CD8-positive, alpha-beta memory T cell (primary cell): ENCODE results near the gene INTS7. TPM values are rescaled to one million over a fixed set of nuclear protein-coding genes. Genes with fewer than 3 reads are reported as not detected.
"Not testable (repeated sequence)": the region's sequence is repeated elsewhere in the genome, so short reads cannot be mapped to it uniquely, and the experiment has no call there.

Experiments used
- CTCF ChIA-PET: fragments of 350-600 bp; sonication (Branson Sonifier 250); formaldehyde crosslinking; loops from one replicate; lab custom pipeline; 2021; ENCODE audit warnings: antibody characterized with exemption; lab: Charles Lee
- POLR2A ChIA-PET: fragments of 350-600 bp; sonication (Branson Sonifier 250); formaldehyde crosslinking; loops from one replicate; lab custom pipeline; 2021; ENCODE audit warnings: antibody characterized with exemption; lab: Charles Lee
- DNase-seq, 5 donors: peaks; one replicate each; pipeline versions ENCODE4 v3.0.0 to v3.0.0-alpha.2; 2020 to 2022; ENCODE audit warnings: mixed read lengths in 1 of 5
- H3K27ac ChIP-seq: one replicate; pipeline ENCODE4 v1.7.0; 2013; ENCODE audit warnings: low read depth, mild to moderate bottlenecking, low read length, moderate library complexity
- H3K27me3 ChIP-seq: 2 replicates; pipeline ENCODE4 v1.7.0; 2013; ENCODE audit warnings: low read length, mild to moderate bottlenecking; ENCODE audit not compliant: insufficient read depth, poor library complexity, severe bottlenecking
- H3K36me3 ChIP-seq: 2 replicates; pipeline ENCODE4 v1.7.0; 2013; ENCODE audit warnings: mild to moderate bottlenecking, low read length, moderate library complexity; ENCODE audit not compliant: insufficient read depth
- H3K4me1 ChIP-seq: 2 replicates; pipeline ENCODE4 v1.7.0; 2013; ENCODE audit warnings: mild to moderate bottlenecking, low read length, moderate library complexity; ENCODE audit not compliant: insufficient read depth
- H3K4me3 ChIP-seq: 2 replicates; pipeline ENCODE4 v1.7.0; 2013; ENCODE audit warnings: mild to moderate bottlenecking, low read length
- H3K9me3 ChIP-seq: 2 replicates; pipeline ENCODE4 v1.7.0; 2013; ENCODE audit warnings: mild to moderate bottlenecking, low read length
- H3K27ac Mint-ChIP-seq, 8 donors: one replicate each; pipeline ENCODE4 v1.8.0; 2020 to 2021; ENCODE audit warnings: mixed read lengths in 8 of 8, mild to moderate bottlenecking in 6 of 8, inconsistent platforms in 3 of 8, moderate library complexity in 3 of 8
- H3K27me3 Mint-ChIP-seq, 2 donors: one replicate each; pipeline ENCODE4 v1.8.0; 2020 to 2021; ENCODE audit warnings: mixed read lengths in 2 of 2, mild to moderate bottlenecking in 1 of 2, moderate library complexity in 1 of 2
- H3K36me3 Mint-ChIP-seq, 3 donors: one replicate each; pipeline ENCODE4 v1.8.0; 2020 to 2021; ENCODE audit warnings: mixed read lengths in 3 of 3, inconsistent platforms in 1 of 3, mild to moderate bottlenecking in 1 of 3
- H3K4me1 Mint-ChIP-seq, 3 donors: one replicate each; pipeline ENCODE4 v1.8.0; 2020 to 2021; ENCODE audit warnings: mixed read lengths in 3 of 3, inconsistent platforms in 1 of 3, mild to moderate bottlenecking in 1 of 3
- H3K4me3 Mint-ChIP-seq, 7 donors: one replicate each; pipeline ENCODE4 v1.8.0; 2020 to 2021; ENCODE audit warnings: mixed read lengths in 7 of 7, mild to moderate bottlenecking in 6 of 7, moderate library complexity in 4 of 7, inconsistent platforms in 2 of 7
- H3K9me3 Mint-ChIP-seq, 5 donors: one replicate each; pipeline ENCODE4 v1.8.0; 2020 to 2022; ENCODE audit warnings: mixed read lengths in 5 of 5, mild to moderate bottlenecking in 3 of 5, moderate library complexity in 2 of 5, inconsistent platforms in 1 of 5
- polyA plus RNA-seq: library from polyadenylated mRNA; unstranded; fragments of 300-500 nt; fragmentation: Illumina TruSeq; gene quantifications from one replicate; pipeline ENCODE4 v1.2.3, GENCODE V29; 2021
- total RNA-seq, 2 experiments: library from RNA; stranded (reverse); gene quantifications; one replicate each; pipeline ENCODE4 v1.2.3, GENCODE V29; 2021

The INTS7 gene
- total and polyA plus RNA-seq, 3 experiments from 2014 or later: 11.5 to 36.0 (median 35.2) TPM

GRCh38 chr1:211916458-211916857 is 118.9 kb downstream of the INTS7 start:
- H3K27ac Mint-ChIP-seq, H3K4me3 Mint-ChIP-seq, H3K4me1 Mint-ChIP-seq, H3K27me3 ChIP-seq, H3K9me3 Mint-ChIP-seq, POLR2A ChIA-PET, H3K9me3 ChIP-seq, DNase-seq, H3K27ac ChIP-seq, H3K4me3 ChIP-seq, H3K36me3 ChIP-seq, H3K4me1 ChIP-seq, H3K36me3 Mint-ChIP-seq: not testable (repeated sequence)
- peaks cover 15 to 16% of the 10 kb centered on the region in 2 donors for H3K27me3 Mint-ChIP-seq
- CTCF ChIA-PET: interaction anchor here (1.1 kb wide), 1 partner anchor 218 kb away, joined by 3 read pairs; no protein-coding TSS in a partner anchor

GRCh38 chr1:211915924-211916323 is 119.4 kb downstream of the INTS7 start:
- no peaks in the 10 kb centered on the region for H3K27me3 ChIP-seq
- H3K27me3 Mint-ChIP-seq: peaks cover 15 to 16% of the 10 kb centered on the region in 2 donors
- H3K9me3 ChIP-seq: no peaks in the 10 kb centered on the region
- no peak overlapping the region for H3K27ac ChIP-seq
- H3K4me1 ChIP-seq: no peaks in the 10 kb centered on the region
- no peaks in the 10 kb centered on the region for H3K9me3 Mint-ChIP-seq
- H3K4me1 Mint-ChIP-seq: no peaks in the 10 kb centered on the region
- POLR2A ChIA-PET: no interaction called here
- peaks cover 0 to 7% (median 0%) of the 10 kb centered on the region in 3 donors for H3K36me3 Mint-ChIP-seq
- no peaks in the 10 kb centered on the region for H3K36me3 ChIP-seq
- CTCF ChIA-PET: interaction anchor here (1.1 kb wide), 1 partner anchor 218 kb away, joined by 3 read pairs; no protein-coding TSS in a partner anchor
- H3K4me3 Mint-ChIP-seq: no peak overlapping the region
- no peak for DNase-seq
- no peak overlapping the region for H3K4me3 ChIP-seq
- H3K27ac Mint-ChIP-seq: no peak overlapping the region

- no peak overlapping the region for H3K27ac ChIP-seq
These were observed 122.4 kb downstream of the INTS7 start for GRCh38 chr1:211912844-211913432.

DNA sequence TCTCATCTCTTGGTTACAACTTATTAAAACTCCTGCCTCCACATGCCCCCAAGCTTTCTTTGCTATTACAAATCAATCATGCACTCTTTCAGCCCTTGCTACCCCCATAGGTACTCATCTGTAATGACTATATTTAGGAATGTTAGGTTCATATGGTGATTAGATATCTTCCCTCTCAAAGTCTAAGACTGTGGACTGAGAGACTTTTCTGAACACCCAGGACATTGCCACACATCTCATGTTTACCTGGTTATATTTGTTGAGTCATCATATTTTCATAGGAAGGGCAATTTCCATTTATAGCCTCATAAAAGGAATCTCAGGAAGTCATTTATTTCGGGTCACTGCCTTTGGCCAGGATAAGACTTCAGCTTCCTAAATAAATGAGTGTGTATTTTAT is 123.3 kb downstream of the INTS7 start:
- Mint-ChIP-seq H3K27me3 (peaks cover 0 to 8% of the 10 kb centered on the region in 2 donors), H3K36me3 (no peaks in the 10 kb centered on the region), H3K4me1 (no peaks in the 10 kb centered on the region), H3K27ac (no peak overlapping the region), H3K9me3 (peaks cover 0 to 3% (median 0%) of the 10 kb centered on the region in 5 donors), H3K4me3 (no peak overlapping the region)
- CTCF ChIA-PET: interaction anchor here (1.0 kb wide), 1 partner anchor 213 kb away, joined by 3 read pairs; no protein-coding TSS in a partner anchor
- no peaks in the 10 kb centered on the region for H3K27me3 ChIP-seq
- H3K4me1 ChIP-seq: no peaks in the 10 kb centered on the region
- no peak overlapping the region for H3K4me3 ChIP-seq
- no peak for DNase-seq
- no peaks in the 10 kb centered on the region for H3K36me3 ChIP-seq
- POLR2A ChIA-PET: no interaction called here
- no peak overlapping the region for H3K27ac ChIP-seq
- H3K9me3 ChIP-seq: no peaks in the 10 kb centered on the region

More at GRCh38 chr1:211912844-211913432, 122.4 kb downstream of the INTS7 start:
- Mint-ChIP-seq H3K9me3 (peaks cover 0 to 3% (median 0%) of the 10 kb centered on the region in 5 donors), H3K36me3 (no peaks in the 10 kb centered on the region), H3K27ac (peak overlapping the region in 1 of 8 donors; percentile 31), H3K27me3 (peaks cover 5 to 9% of the 10 kb centered on the region in 2 donors), H3K4me1 (no peaks in the 10 kb centered on the region), H3K4me3 (no peak overlapping the region)
- CTCF ChIA-PET: no interaction called here
- no peaks in the 10 kb centered on the region for H3K36me3 ChIP-seq
- POLR2A ChIA-PET: no interaction called here
- H3K9me3 ChIP-seq: no peaks in the 10 kb centered on the region
- no peak overlapping the region for H3K4me3 ChIP-seq
- H3K4me1 ChIP-seq: no peaks in the 10 kb centered on the region
- DNase-seq: no peak
- H3K27me3 ChIP-seq: no peaks in the 10 kb centered on the region

DNA sequence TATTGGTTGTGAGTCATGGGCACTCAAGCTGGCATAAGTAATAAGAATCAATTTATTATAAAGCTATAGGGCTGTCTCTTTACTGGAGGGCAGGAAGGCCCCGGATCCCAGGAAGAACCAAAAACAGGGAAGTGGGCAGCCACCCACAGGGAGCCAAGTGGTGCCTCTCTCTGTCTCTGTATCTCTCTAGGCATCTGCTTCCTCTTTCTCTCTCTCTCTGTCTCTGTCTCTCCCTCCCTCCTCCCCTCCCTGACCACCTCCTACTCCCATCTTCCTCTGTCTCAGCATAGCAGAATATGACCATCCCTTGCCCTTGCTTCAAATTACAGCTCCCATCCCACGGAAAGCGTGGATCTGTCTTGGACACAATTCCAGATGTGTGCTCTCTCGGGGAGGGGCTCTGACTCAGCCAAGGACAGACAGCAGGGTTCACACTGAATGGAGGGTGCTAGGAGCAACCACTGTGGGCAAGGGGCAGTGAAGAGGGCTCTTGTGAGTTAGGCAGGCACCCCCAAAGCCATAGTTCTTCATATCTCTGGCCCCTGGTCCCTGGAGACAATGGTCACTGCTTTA is 124.4 kb downstream of the INTS7 start:
- peaks cover 0 to 11% of the 10 kb centered on the region in 2 donors for H3K27me3 Mint-ChIP-seq
- H3K9me3 Mint-ChIP-seq: peaks cover 0 to 3% (median 0%) of the 10 kb centered on the region in 5 donors
- no peak overlapping the region for H3K4me3 Mint-ChIP-seq
- H3K27ac ChIP-seq: no peak overlapping the region
- no peaks in the 10 kb centered on the region for H3K36me3 ChIP-seq
- POLR2A ChIA-PET: no interaction called here
- no peaks in the 10 kb centered on the region for H3K27me3 ChIP-seq
- CTCF ChIA-PET: interaction anchor here (1.0 kb wide), 1 partner anchor 212 kb away, joined by 3 read pairs; no protein-coding TSS in a partner anchor
- no peaks in the 10 kb centered on the region for H3K9me3 ChIP-seq
- H3K36me3 Mint-ChIP-seq: peaks cover 0 to 2% (median 0%) of the 10 kb centered on the region in 3 donors
- no peak overlapping the region for H3K4me3 ChIP-seq
- no peak for DNase-seq
- H3K4me1 Mint-ChIP-seq: no peaks in the 10 kb centered on the region
- no peak overlapping the region for H3K27ac Mint-ChIP-seq
- H3K4me1 ChIP-seq: no peaks in the 10 kb centered on the region

GRCh38 chr1:211910113-211910884 is 125.1 kb downstream of the INTS7 start:
- H3K4me3 Mint-ChIP-seq: no peak overlapping the region
- H3K4me1 Mint-ChIP-seq: no peaks in the 10 kb centered on the region
- ChIA-PET CTCF (no interaction called here), POLR2A (no interaction called here)
- H3K4me1 ChIP-seq: no peaks in the 10 kb centered on the region
- no peak overlapping the region for H3K4me3 ChIP-seq
- no peak overlapping the region for H3K27ac ChIP-seq
- peak overlapping the region in 1 of 8 donors; percentile 40 for H3K27ac Mint-ChIP-seq
- H3K27me3 ChIP-seq: no peaks in the 10 kb centered on the region
- DNase-seq: no peak
- H3K9me3 ChIP-seq: no peaks in the 10 kb centered on the region
- H3K36me3 ChIP-seq: no peaks in the 10 kb centered on the region
- H3K27me3 Mint-ChIP-seq: peaks cover 1 to 12% of the 10 kb centered on the region in 2 donors
- H3K9me3 Mint-ChIP-seq: peaks cover 0 to 3% (median 0%) of the 10 kb centered on the region in 5 donors
- peaks cover 0 to 3% (median 0%) of the 10 kb centered on the region in 3 donors for H3K36me3 Mint-ChIP-seq

DNA sequence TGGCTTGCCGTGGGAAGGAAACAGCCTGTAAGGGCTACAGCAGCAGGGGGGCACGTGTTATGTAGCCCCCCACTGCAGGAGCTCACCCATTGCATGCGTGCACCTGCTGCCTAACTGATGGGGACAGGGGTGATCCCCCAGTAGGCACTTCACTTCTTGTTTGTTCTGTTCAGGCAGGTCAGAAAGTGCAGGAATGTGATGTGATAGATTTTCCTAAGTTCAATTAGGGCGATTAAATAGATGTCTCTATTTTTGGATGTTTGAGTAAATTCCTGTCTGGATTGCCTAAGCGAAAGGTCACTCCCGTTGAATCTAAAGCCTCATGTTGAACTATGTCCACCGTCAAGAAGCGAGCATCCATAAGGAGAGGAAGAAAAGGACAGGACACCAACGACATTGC is 126.0 kb downstream of the INTS7 start:
- no peak for DNase-seq
- H3K4me1 ChIP-seq: no peaks in the 10 kb centered on the region
- POLR2A ChIA-PET: no interaction called here
- CTCF ChIA-PET: no interaction called here
- H3K9me3 ChIP-seq: no peaks in the 10 kb centered on the region
- peaks cover 1 to 12% of the 10 kb centered on the region in 2 donors for H3K27me3 Mint-ChIP-seq
- H3K9me3 Mint-ChIP-seq: peaks cover 0 to 3% (median 0%) of the 10 kb centered on the region in 5 donors
- peaks cover 0 to 5% (median 0%) of the 10 kb centered on the region in 3 donors for H3K36me3 Mint-ChIP-seq
- no peak overlapping the region for H3K4me3 Mint-ChIP-seq
- H3K4me1 Mint-ChIP-seq: no peaks in the 10 kb centered on the region
- no peaks in the 10 kb centered on the region for H3K27me3 ChIP-seq
- no peak overlapping the region for H3K27ac Mint-ChIP-seq
- H3K4me3 ChIP-seq: no peak overlapping the region
- H3K27ac ChIP-seq: no peak overlapping the region
- H3K36me3 ChIP-seq: no peaks in the 10 kb centered on the region

DNA sequence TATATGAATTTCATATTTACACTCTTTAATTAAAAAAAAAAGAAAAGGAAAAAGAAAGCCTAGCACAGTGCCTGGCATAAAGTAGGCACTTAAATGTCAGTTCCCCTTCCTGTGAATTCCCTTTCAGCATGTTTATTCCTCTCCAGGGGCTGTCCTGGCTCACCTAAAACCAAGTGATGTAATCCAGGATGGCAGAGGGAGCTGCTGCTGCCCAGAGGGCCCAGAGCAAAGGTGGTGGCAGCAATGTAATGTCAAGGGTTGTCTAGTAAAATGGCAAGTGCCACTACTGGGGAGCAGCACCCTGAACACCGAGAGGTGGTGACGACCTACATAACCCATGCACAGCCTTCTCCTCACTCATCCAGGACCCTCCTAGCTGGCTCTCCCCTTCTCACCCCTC is 126.4 kb downstream of the INTS7 start:
- DNase-seq: no peak
- Mint-ChIP-seq H3K4me3 (no peak overlapping the region), H3K36me3 (peaks cover 0 to 6% (median 0%) of the 10 kb centered on the region in 3 donors), H3K9me3 (peaks cover 0 to 3% (median 0%) of the 10 kb centered on the region in 5 donors), H3K27ac (no peak overlapping the region), H3K27me3 (peaks cover 1 to 12% of the 10 kb centered on the region in 2 donors), H3K4me1 (no peaks in the 10 kb centered on the region)
- Histone ChIP-seq H3K27ac (no peak overlapping the region), H3K9me3 (no peaks in the 10 kb centered on the region), H3K27me3 (no peaks in the 10 kb centered on the region), H3K36me3 (no peaks in the 10 kb centered on the region), H3K4me1 (no peaks in the 10 kb centered on the region), H3K4me3 (no peak overlapping the region)
- ChIA-PET POLR2A (no interaction called here), CTCF (no interaction called here)
